Measurements from ENCODE around the gene LSP1. TPM values are rescaled to one million over a fixed set of nuclear protein-coding genes. Genes with fewer than 3 reads are reported as not detected.

Gene LSP1
- polyA plus RNA-seq, 1 donor from 2014 or later: not detected

DNA sequence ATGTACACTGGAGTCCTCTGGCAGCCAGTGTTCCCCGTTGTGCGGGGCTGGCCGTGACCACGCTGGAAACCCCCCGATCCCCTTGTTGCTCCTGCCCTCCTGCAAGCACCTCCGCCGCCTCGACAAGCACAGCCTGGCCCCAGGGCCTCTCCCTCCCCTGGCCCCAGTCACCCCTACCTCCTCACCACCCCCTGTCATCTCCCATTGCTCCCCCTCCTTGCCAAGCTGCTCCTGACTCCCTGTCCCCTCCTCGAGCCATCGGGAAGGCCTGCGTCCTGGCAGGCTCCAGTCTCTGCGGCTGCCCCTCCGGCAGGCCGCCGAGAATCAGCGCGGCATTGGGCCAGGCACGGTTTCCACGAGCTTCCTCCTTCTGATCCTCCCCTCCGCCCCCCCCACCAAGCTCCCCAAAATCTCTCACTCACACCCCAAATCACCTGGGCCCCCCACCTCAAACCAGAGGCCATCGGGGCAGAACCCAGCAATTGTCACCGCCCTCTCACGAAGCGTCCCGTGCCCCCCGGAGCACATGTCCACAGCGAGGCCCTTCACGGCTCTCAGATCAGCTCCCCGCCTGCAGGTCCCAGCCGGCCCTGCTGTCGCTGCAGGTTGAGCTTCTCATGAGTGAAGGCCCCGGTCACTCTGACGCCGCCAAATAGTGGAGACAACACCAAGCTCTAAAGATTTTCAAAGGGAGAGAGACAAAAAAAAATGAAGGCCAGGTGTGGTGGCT lies 5.7 kb upstream of the LSP1 start:
- Histone ChIP-seq H3K27ac (ENCODE audit: low read length) (no peak overlapping the region), H3K9ac (ENCODE audit: low read length) (no peak overlapping the region), H3F3A (ENCODE audit: insufficient read depth, low read length, poor library complexity, severe bottlenecking) (no peaks in the 10 kb centered on the region), H3K27me3 (ENCODE audit: insufficient read depth, low read depth, low read length) (no peaks in the 10 kb centered on the region), H3K79me2 (replicated peaks; ENCODE audit: insufficient read depth, low read length) (no peaks in the 10 kb centered on the region), H3K9me3 (ENCODE audit: low read length) (no peaks in the 10 kb centered on the region), H3K36me3 (ENCODE audit: insufficient read depth, low read length) (no peaks in the 10 kb centered on the region), H3K4me2 (ENCODE audit: low read length) (no peak overlapping the region), H2AFZ (ENCODE audit: low read depth, low read length) (no peak overlapping the region), H4K20me1 (ENCODE audit: insufficient read depth) (no peaks in the 10 kb centered on the region), H3K9me2 (ENCODE audit: insufficient read depth, low read length) (no peaks in the 10 kb centered on the region), H3K4me3 (ENCODE audit: low read length) (no peak overlapping the region)
- TF ChIP-seq TAF1 (IDR thresholded peaks at IDR 0.05; ENCODE audit: low read depth) (no peak), EZH2 (IDR thresholded peaks at IDR 0.05; ENCODE audit: borderline replicate concordance, insufficient read depth, low read length, poor library complexity, severe bottlenecking) (no peak), POLR2AphosphoS5 (IDR thresholded peaks at IDR 0.05) (no peak), MXI1 (conservative IDR thresholded peaks at IDR 0.05; ENCODE audit: poor library complexity, severe bottlenecking) (no peak), EP300 (conservative IDR thresholded peaks at IDR 0.05; ENCODE audit: poor library complexity, severe bottlenecking) (no peak), RAD21 (conservative IDR thresholded peaks at IDR 0.05) (no peak), SMC3 (conservative IDR thresholded peaks at IDR 0.05; ENCODE audit: poor library complexity) (no peak), REST (IDR thresholded peaks at IDR 0.05; ENCODE audit: borderline replicate concordance) (no peak)
- TF ChIP-seq, protein P1, sequence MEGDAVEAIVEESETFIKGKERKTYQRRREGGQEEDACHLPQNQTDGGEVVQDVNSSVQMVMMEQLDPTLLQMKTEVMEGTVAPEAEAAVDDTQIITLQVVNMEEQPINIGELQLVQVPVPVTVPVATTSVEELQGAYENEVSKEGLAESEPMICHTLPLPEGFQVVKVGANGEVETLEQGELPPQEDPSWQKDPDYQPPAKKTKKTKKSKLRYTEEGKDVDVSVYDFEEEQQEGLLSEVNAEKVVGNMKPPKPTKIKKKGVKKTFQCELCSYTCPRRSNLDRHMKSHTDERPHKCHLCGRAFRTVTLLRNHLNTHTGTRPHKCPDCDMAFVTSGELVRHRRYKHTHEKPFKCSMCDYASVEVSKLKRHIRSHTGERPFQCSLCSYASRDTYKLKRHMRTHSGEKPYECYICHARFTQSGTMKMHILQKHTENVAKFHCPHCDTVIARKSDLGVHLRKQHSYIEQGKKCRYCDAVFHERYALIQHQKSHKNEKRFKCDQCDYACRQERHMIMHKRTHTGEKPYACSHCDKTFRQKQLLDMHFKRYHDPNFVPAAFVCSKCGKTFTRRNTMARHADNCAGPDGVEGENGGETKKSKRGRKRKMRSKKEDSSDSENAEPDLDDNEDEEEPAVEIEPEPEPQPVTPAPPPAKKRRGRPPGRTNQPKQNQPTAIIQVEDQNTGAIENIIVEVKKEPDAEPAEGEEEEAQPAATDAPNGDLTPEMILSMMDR (IDR thresholded peaks at IDR 0.05; ENCODE audit: poor library complexity, severe bottlenecking): no peak

- Histone ChIP-seq H3K9ac (ENCODE audit: low read length) (no peak overlapping the region), H3K79me2 (replicated peaks; ENCODE audit: insufficient read depth, low read length) (no peaks in the 10 kb centered on the region), H3K4me3 (ENCODE audit: low read length) (no peak overlapping the region), H3K27me3 (ENCODE audit: insufficient read depth, low read depth, low read length) (no peaks in the 10 kb centered on the region), H3K27ac (ENCODE audit: low read length) (no peak overlapping the region), H3K4me2 (ENCODE audit: low read length) (no peak overlapping the region), H4K20me1 (ENCODE audit: insufficient read depth) (no peaks in the 10 kb centered on the region), H3K9me2 (ENCODE audit: insufficient read depth, low read length) (no peaks in the 10 kb centered on the region), H3K36me3 (ENCODE audit: insufficient read depth, low read length) (no peaks in the 10 kb centered on the region), H3F3A (ENCODE audit: insufficient read depth, low read length, poor library complexity, severe bottlenecking) (no peaks in the 10 kb centered on the region), H3K9me3 (ENCODE audit: low read length) (no peaks in the 10 kb centered on the region), H2AFZ (ENCODE audit: low read depth, low read length) (no peak overlapping the region)
- TF ChIP-seq MXI1 (conservative IDR thresholded peaks at IDR 0.05; ENCODE audit: poor library complexity, severe bottlenecking) (no peak), POLR2AphosphoS5 (IDR thresholded peaks at IDR 0.05) (no peak), EZH2 (IDR thresholded peaks at IDR 0.05; ENCODE audit: borderline replicate concordance, insufficient read depth, low read length, poor library complexity, severe bottlenecking) (no peak), EP300 (conservative IDR thresholded peaks at IDR 0.05; ENCODE audit: poor library complexity, severe bottlenecking) (no peak), TAF1 (IDR thresholded peaks at IDR 0.05; ENCODE audit: low read depth) (no peak), SMC3 (conservative IDR thresholded peaks at IDR 0.05; ENCODE audit: poor library complexity) (no peak), RAD21 (conservative IDR thresholded peaks at IDR 0.05) (no peak), REST (IDR thresholded peaks at IDR 0.05; ENCODE audit: borderline replicate concordance) (no peak)
- TF ChIP-seq, protein P1 (IDR thresholded peaks at IDR 0.05; ENCODE audit: poor library complexity, severe bottlenecking): no peak
These were observed 4.8 kb upstream of the LSP1 start for GRCh38 chr11:1847926-1848639.

Data from neural cell (in vitro differentiated cells).